ENCODE measurements around the gene TLE2. TPM values are rescaled to one million over a fixed set of nuclear protein-coding genes. Genes with fewer than 3 reads are reported as not detected.
A peak's percentile ranks its signal among the peaks of the same experiment; 100 is the strongest.

TLE2 gene
- total and polyA plus RNA-seq, 9 of the 15 experiments (the other 6 are each of a cell fraction or from before 2014, with no cell fraction given) = 0.35 to 13.1 (median 6.2) TPM

DNA sequence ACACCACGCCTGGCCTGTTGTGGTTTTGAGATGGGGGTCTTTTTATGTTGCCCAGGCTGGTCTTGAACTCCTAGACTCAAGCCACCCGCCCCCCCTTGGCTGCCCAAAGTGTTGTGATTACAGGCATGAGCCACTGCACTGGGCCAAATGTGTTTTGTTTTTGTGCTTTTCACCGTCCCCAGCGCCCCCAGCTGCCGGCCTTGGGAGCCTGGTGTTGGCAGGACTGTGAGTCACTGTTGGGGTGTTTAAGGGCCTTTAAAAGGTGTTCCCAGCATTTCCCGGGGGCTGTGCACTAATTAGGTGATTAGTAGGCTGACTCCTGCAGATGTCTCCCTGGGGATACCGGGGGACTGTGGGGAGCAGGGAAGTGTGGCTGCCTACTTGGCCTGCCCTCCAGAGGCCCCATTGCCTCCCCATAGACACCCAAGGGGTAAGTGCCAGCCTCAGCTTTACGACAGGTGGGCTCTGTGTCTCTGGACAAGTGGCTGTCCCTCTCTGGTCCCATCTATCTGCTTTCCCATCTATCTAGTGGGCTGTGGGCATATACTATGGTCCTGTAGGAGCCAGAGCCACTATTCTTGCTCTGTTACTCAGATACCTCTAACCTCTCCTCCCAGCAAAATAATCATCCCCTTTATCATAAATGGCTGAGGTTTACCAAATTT, 45.0 kb upstream of the TLE2 start (continued):
- TF ChIP-seq, protein P1, sequence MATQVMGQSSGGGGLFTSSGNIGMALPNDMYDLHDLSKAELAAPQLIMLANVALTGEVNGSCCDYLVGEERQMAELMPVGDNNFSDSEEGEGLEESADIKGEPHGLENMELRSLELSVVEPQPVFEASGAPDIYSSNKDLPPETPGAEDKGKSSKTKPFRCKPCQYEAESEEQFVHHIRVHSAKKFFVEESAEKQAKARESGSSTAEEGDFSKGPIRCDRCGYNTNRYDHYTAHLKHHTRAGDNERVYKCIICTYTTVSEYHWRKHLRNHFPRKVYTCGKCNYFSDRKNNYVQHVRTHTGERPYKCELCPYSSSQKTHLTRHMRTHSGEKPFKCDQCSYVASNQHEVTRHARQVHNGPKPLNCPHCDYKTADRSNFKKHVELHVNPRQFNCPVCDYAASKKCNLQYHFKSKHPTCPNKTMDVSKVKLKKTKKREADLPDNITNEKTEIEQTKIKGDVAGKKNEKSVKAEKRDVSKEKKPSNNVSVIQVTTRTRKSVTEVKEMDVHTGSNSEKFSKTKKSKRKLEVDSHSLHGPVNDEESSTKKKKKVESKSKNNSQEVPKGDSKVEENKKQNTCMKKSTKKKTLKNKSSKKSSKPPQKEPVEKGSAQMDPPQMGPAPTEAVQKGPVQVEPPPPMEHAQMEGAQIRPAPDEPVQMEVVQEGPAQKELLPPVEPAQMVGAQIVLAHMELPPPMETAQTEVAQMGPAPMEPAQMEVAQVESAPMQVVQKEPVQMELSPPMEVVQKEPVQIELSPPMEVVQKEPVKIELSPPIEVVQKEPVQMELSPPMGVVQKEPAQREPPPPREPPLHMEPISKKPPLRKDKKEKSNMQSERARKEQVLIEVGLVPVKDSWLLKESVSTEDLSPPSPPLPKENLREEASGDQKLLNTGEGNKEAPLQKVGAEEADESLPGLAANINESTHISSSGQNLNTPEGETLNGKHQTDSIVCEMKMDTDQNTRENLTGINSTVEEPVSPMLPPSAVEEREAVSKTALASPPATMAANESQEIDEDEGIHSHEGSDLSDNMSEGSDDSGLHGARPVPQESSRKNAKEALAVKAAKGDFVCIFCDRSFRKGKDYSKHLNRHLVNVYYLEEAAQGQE (IDR thresholded peaks at IDR 0.05; ENCODE audit: borderline replicate concordance) = peak; percentile 82
- TF ChIP-seq, protein P1 (CRISPR knock-in tag; IDR thresholded peaks at IDR 0.05; ENCODE audit: low read depth) = no peak
- peak; percentile 58 to 70 for TF ChIP-seq RAD21 (CRISPR knock-in tag; conservative IDR thresholded peaks at IDR 0.05 in 1 of 2, IDR thresholded peaks at IDR 0.05 in 1 of 2)
- TF ChIP-seq, protein P2, sequence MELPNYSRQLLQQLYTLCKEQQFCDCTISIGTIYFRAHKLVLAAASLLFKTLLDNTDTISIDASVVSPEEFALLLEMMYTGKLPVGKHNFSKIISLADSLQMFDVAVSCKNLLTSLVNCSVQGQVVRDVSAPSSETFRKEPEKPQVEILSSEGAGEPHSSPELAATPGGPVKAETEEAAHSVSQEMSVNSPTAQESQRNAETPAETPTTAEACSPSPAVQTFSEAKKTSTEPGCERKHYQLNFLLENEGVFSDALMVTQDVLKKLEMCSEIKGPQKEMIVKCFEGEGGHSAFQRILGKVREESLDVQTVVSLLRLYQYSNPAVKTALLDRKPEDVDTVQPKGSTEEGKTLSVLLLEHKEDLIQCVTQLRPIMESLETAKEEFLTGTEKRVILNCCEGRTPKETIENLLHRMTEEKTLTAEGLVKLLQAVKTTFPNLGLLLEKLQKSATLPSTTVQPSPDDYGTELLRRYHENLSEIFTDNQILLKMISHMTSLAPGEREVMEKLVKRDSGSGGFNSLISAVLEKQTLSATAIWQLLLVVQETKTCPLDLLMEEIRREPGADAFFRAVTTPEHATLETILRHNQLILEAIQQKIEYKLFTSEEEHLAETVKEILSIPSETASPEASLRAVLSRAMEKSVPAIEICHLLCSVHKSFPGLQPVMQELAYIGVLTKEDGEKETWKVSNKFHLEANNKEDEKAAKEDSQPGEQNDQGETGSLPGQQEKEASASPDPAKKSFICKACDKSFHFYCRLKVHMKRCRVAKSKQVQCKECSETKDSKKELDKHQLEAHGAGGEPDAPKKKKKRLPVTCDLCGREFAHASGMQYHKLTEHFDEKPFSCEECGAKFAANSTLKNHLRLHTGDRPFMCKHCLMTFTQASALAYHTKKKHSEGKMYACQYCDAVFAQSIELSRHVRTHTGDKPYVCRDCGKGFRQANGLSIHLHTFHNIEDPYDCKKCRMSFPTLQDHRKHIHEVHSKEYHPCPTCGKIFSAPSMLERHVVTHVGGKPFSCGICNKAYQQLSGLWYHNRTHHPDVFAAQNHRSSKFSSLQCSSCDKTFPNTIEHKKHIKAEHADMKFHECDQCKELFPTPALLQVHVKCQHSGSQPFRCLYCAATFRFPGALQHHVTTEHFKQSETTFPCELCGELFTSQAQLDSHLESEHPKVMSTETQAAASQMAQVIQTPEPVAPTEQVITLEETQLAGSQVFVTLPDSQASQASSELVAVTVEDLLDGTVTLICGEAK (IDR thresholded peaks at IDR 0.05) = peak; percentile 20; the same call in 1 of the 2 replicates
- TF ChIP-seq, protein P2 (CRISPR knock-in tag; IDR thresholded peaks at IDR 0.05) = no peak
- TF ChIP-seq, protein P3, sequence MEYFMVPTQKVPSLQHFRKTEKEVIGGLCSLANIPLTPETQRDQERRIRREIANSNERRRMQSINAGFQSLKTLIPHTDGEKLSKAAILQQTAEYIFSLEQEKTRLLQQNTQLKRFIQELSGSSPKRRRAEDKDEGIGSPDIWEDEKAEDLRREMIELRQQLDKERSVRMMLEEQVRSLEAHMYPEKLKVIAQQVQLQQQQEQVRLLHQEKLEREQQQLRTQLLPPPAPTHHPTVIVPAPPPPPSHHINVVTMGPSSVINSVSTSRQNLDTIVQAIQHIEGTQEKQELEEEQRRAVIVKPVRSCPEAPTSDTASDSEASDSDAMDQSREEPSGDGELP (CRISPR knock-in tag; IDR thresholded peaks at IDR 0.05; ENCODE audit: borderline replicate concordance) = peak; percentile 19; the same call in 1 of the 2 replicates
- TF ChIP-seq JUND (IDR thresholded peaks at IDR 0.05; ENCODE audit: borderline replicate concordance, low read depth, low read length) = peak; percentile 34; the same call in 1 of the 2 replicates
- TF ChIP-seq JUND (tag; IDR thresholded peaks at IDR 0.05; ENCODE audit: borderline replicate concordance, low read depth, low read length) = no peak
